Measurements from ENCODE around the gene EFHC1. TPM values are rescaled to one million over a fixed set of nuclear protein-coding genes. Genes with fewer than 3 reads are reported as not detected.

EFHC1 gene
- total RNA-seq, 1 donor from 2014 or later = 23.2 TPM

- POLR2A ChIA-PET = interaction anchor here (0.8 to 1.9 kb wide), 8 partner anchors 8 to 105 kb away, joined by 3 to 11 read pairs (median 4); partner anchors contain the start of genes MCM3 and PAQR8
- H3K4me1 Mint-ChIP-seq = peaks cover 43% of the 10 kb centered on the region
These were observed 30.3 kb upstream of the EFHC1 start for GRCh38 chr6:52389626-52390360.

DNA sequence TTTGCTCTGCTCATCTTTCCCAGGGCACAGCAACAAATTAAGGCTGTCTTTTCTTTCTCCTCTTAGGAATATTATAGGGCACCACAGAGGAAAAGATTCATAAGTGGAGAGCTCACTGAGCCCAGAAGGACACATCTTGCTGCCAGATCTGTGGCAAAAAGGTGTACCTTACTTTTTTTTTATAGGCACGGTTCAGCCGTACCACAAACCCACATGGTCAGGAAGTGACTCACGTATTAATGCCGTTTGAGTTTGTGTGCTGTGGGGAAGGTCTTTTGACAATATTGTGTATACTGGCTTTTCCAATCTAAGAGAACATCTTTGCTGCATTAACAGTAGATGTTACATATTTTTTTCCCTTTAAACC, 29.8 kb upstream of the EFHC1 start:
- Mint-ChIP-seq H3K4me1 (peaks cover 38% of the 10 kb centered on the region), H3K4me3 (peak overlapping the region; percentile 49), H3K9me3 (no peaks in the 10 kb centered on the region), H3K27ac (peak overlapping the region; percentile 59), H3K36me3 (ENCODE audit: low read depth) (no peaks in the 10 kb centered on the region), H3K27me3 (no peaks in the 10 kb centered on the region)
- intact Hi-C loops (cut with micrococcal nuclease) = loop anchor here (1.0 to 10.0 kb wide), 4 partner anchors 13 to 326 kb away; partner anchors contain the start of gene PAQR8
- ATAC-seq (ENCODE audit: low read depth) = peak; percentile 83
- ChIA-PET POLR2A (interaction anchor here (0.8 to 1.9 kb wide), 7 partner anchors 13 to 106 kb away, joined by 3 to 11 read pairs (median 4); partner anchors contain the start of genes MCM3 and PAQR8), CTCF (interaction anchor here (0.7 to 2.7 kb wide), 6 partner anchors 10 to 105 kb away, joined by 3 to 21 read pairs (median 4); partner anchors contain the start of genes MCM3 and PAQR8)
- DNase-seq = no peak
- TF ChIP-seq CTCF (IDR thresholded peaks at IDR 0.05) = no peak

More at GRCh38 chr6:52389626-52390360, 30.3 kb upstream of the EFHC1 start:
- DNase-seq (no peak), ATAC-seq (ENCODE audit: low read depth) (peak; percentile 26)
- CTCF ChIA-PET = interaction anchor here (0.7 to 2.7 kb wide), 6 partner anchors 10 to 105 kb away, joined by 3 to 21 read pairs (median 4); partner anchors contain the start of genes MCM3 and PAQR8
- intact Hi-C loops (cut with micrococcal nuclease) = loop anchor here (1.0 to 10.0 kb wide), 4 partner anchors 12 to 325 kb away; partner anchors contain the start of gene PAQR8
- no peaks in the 10 kb centered on the region for H3K27me3 Mint-ChIP-seq
- H3K4me3 Mint-ChIP-seq = peak overlapping the region; percentile 49
- no peaks in the 10 kb centered on the region for H3K36me3 Mint-ChIP-seq (ENCODE audit: low read depth)
- no peak for TF ChIP-seq CTCF (IDR thresholded peaks at IDR 0.05)
- H3K9me3 Mint-ChIP-seq = no peaks in the 10 kb centered on the region
- peak overlapping the region; percentile 59 for H3K27ac Mint-ChIP-seq

GRCh38 chr6:52391599-52391998, 28.5 kb upstream of the EFHC1 start:
- TF ChIP-seq CTCF (IDR thresholded peaks at IDR 0.05) = no peak
- no peaks in the 10 kb centered on the region for H3K27me3 Mint-ChIP-seq
- peaks cover 35% of the 10 kb centered on the region for H3K4me1 Mint-ChIP-seq
- ChIA-PET POLR2A (interaction anchor here (1.4 kb wide), 1 partner anchor 29 kb away, joined by 7 read pairs; the partner anchor contains the start of gene PAQR8), CTCF (interaction anchor here (1.1 to 2.7 kb wide), 3 partner anchors 8 to 105 kb away, joined by 3 to 21 read pairs (median 4); no protein-coding TSS in a partner anchor)
- no peaks in the 10 kb centered on the region for H3K36me3 Mint-ChIP-seq (ENCODE audit: low read depth)
- no peak overlapping the region for H3K4me3 Mint-ChIP-seq
- H3K27ac Mint-ChIP-seq = no peak overlapping the region
- ATAC-seq (ENCODE audit: low read depth) (no peak), DNase-seq (no peak)
- intact Hi-C loops (cut with micrococcal nuclease) = loop anchor here (2.0 to 10.0 kb wide), 3 partner anchors 29 to 327 kb away; partner anchors contain the start of gene PAQR8
- H3K9me3 Mint-ChIP-seq = no peaks in the 10 kb centered on the region

DNA sequence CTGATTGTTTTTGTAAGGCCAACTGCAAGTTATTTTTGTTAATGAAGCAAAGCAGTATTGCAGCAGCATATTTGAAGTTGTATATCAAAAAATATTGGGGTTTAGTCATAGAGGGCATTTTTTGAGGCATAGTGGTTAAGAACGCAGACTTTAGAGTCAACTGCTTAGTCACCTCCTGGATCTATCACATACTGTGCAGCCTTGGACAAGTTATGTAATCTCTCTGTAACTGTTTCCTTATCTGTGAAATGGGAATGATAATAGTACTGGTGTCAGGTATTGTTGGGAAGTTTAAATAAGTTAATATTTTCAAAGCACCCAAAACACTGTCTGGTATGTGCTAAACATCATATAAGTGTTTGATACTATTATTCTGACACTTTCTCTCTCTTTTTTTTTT, 27.2 kb upstream of the EFHC1 start:
- H3K4me1 Mint-ChIP-seq = peaks cover 48% of the 10 kb centered on the region
- ATAC-seq (ENCODE audit: low read depth) (no peak), DNase-seq (no peak)
- no peaks in the 10 kb centered on the region for H3K9me3 Mint-ChIP-seq
- POLR2A ChIA-PET = interaction anchor here (1.0 to 1.4 kb wide), 2 partner anchors 31 to 108 kb away, joined by 3 to 7 read pairs; partner anchors contain the start of genes MCM3 and PAQR8
- H3K27me3 Mint-ChIP-seq = no peaks in the 10 kb centered on the region
- H3K27ac Mint-ChIP-seq = no peak overlapping the region
- TF ChIP-seq CTCF (IDR thresholded peaks at IDR 0.05) = no peak
- H3K4me3 Mint-ChIP-seq = no peak overlapping the region
- intact Hi-C loops (cut with micrococcal nuclease) = loop anchor here (5.0 to 10.0 kb wide), 2 partner anchors 41 to 328 kb away; no protein-coding TSS in a partner anchor
- CTCF ChIA-PET = interaction anchor here (0.8 to 1.6 kb wide), 2 partner anchors 107 to 108 kb away, joined by 3 to 4 read pairs; partner anchors contain the start of gene MCM3
- H3K36me3 Mint-ChIP-seq (ENCODE audit: low read depth) = no peaks in the 10 kb centered on the region

DNA sequence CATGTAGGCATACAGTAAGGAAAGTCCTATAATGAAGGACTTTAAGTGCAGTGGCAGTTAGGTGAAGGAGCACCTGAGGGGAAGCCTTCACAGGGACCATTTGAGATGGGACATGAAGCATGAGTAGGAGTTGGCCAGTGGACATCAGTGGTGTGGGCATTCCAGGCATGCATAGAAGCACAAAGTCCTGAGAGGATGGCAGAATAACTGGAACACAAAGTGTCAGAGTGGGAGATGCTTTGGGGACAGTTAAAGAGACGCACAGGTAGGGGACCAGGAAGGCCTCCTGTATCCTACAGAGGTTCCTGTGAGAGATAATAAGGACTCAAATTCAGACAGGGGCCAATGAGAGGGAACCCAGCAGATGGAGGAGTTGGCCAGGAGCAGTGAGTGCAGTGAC, 26.4 kb upstream of the EFHC1 start:
- ChIA-PET CTCF (no interaction called here), POLR2A (no interaction called here)
- Mint-ChIP-seq H3K36me3 (ENCODE audit: low read depth) (no peaks in the 10 kb centered on the region), H3K4me1 (peaks cover 53% of the 10 kb centered on the region), H3K27me3 (no peaks in the 10 kb centered on the region), H3K27ac (no peak overlapping the region), H3K4me3 (no peak overlapping the region), H3K9me3 (no peaks in the 10 kb centered on the region)
- no peak for TF ChIP-seq CTCF (IDR thresholded peaks at IDR 0.05)
- ATAC-seq (ENCODE audit: low read depth) = no peak
- no peak for DNase-seq
- intact Hi-C loops (cut with micrococcal nuclease) = loop anchor here (5.0 to 10.0 kb wide), 2 partner anchors 41 to 329 kb away; no protein-coding TSS in a partner anchor

Data from activated B cell treated with CpG ODN at 0.5 μM for 24 hours (primary cell).